WTC11 (cell line): ENCODE data around the gene PDIA6. TPM values are rescaled to one million over a fixed set of nuclear protein-coding genes. Genes with fewer than 3 reads are reported as not detected.

Experiments
- ATAC-seq: fragments of 200-7000 bp; cut with Tn5 transposase; 2 replicates; pipeline ENCODE4 v1.10.0; 2021; ENCODE audit warnings: mild to moderate bottlenecking, moderate library complexity
- CTCF ChIA-PET: fragments of 300-600 bp; sonication (Branson Sonifier 250); formaldehyde crosslinking; loops from one replicate; lab custom pipeline; 2021; ENCODE audit warnings: antibody characterized with exemption; lab: Charles Lee
- POLR2A ChIA-PET: fragments of 350-600 bp; sonication (Branson Sonifier 250); formaldehyde crosslinking; loops from one replicate; lab custom pipeline; 2021; ENCODE audit warnings: antibody characterized with exemption; lab: Charles Lee
- DNase-seq: peaks from one replicate; pipeline ENCODE4 v3.0.0; 2021; ENCODE audit warnings: low spot score
- H3K27ac Mint-ChIP-seq: 2 replicates; pipeline ENCODE4 v1.8.0; 2021; ENCODE audit warnings: mixed read lengths
- H3K27me3 Mint-ChIP-seq: 2 replicates; pipeline ENCODE4 v1.8.0; 2021; ENCODE audit warnings: low read depth, mild to moderate bottlenecking, moderate library complexity, mixed read lengths
- H3K36me3 Mint-ChIP-seq: 2 replicates; pipeline ENCODE4 v1.8.0; 2021; ENCODE audit warnings: mixed read lengths
- H3K4me1 Mint-ChIP-seq: 2 replicates; pipeline ENCODE4 v1.8.0; 2022; ENCODE audit warnings: mixed read lengths
- H3K4me3 Mint-ChIP-seq: 2 replicates; pipeline ENCODE4 v1.8.0; 2021; ENCODE audit warnings: mild to moderate bottlenecking, moderate library complexity, mixed read lengths
- H3K9me3 Mint-ChIP-seq: 2 replicates; pipeline ENCODE4 v1.8.0; 2021; ENCODE audit warnings: mixed read lengths
- CDX4 ChIP-seq: fragments of 250-450 bp; sonication (Bioruptor Pico); IDR thresholded peaks from 2 replicates; pipeline ENCODE4 v1.9.0; 2021; ENCODE audit warnings: moderate library complexity, mild to moderate bottlenecking, inconsistent platforms, borderline replicate concordance
- E2F5 ChIP-seq: sonication (generic); formaldehyde crosslinking; IDR thresholded peaks from 2 replicates; pipeline ENCODE4 v1.8.1; 2022; ENCODE audit warnings: mild to moderate bottlenecking, moderate library complexity, missing genetic modification reagents
- EMX1 ChIP-seq: fragments of 250-450 bp; sonication (Bioruptor Pico); IDR thresholded peaks from 2 replicates; pipeline ENCODE4 v1.8.0; 2021; ENCODE audit warnings: mild to moderate bottlenecking
- FOXK1 ChIP-seq: sonication (generic); formaldehyde crosslinking; IDR thresholded peaks from 2 replicates; pipeline ENCODE4 v1.8.0; 2022; ENCODE audit warnings: mild to moderate bottlenecking, moderate library complexity, missing genetic modification reagents
- HMGA2 ChIP-seq: fragments of 250-450 bp; sonication (Bioruptor Pico); IDR thresholded peaks from 2 replicates; pipeline ENCODE4 v1.4.0; 2021; ENCODE audit warnings: mild to moderate bottlenecking, moderate library complexity
- MAX ChIP-seq: sonication (generic); formaldehyde crosslinking; IDR thresholded peaks from 2 replicates; pipeline ENCODE4 v1.8.0; 2022; ENCODE audit warnings: mild to moderate bottlenecking, missing genetic modification reagents
- MLX ChIP-seq: sonication (generic); formaldehyde crosslinking; IDR thresholded peaks from 2 replicates; pipeline ENCODE4 v1.8.1; 2023; ENCODE audit warnings: mild to moderate bottlenecking, missing genetic modification reagents, moderate library complexity
- NFYB ChIP-seq: sonication (generic); formaldehyde crosslinking; conservative IDR thresholded peaks from 2 replicates; pipeline ENCODE4 v1.8.0; 2022; ENCODE audit warnings: low read depth, missing genetic modification reagents
- SP1 ChIP-seq: sonication (generic); formaldehyde crosslinking; conservative IDR thresholded peaks from 2 replicates; pipeline ENCODE4 v1.8.1; 2022; ENCODE audit warnings: missing genetic modification reagents
- ZBTB21 ChIP-seq: sonication (generic); formaldehyde crosslinking; IDR thresholded peaks from 2 replicates; pipeline ENCODE4 v1.8.1; 2023; ENCODE audit warnings: mild to moderate bottlenecking, missing genetic modification reagents, borderline replicate concordance
- ZNF263 ChIP-seq: sonication (generic); formaldehyde crosslinking; IDR thresholded peaks from 2 replicates; pipeline ENCODE4 v1.8.1; 2022; ENCODE audit warnings: low read depth, mild to moderate bottlenecking, moderate library complexity, missing genetic modification reagents
- ZNF281 ChIP-seq: sonication (generic); formaldehyde crosslinking; IDR thresholded peaks from 2 replicates; pipeline ENCODE4 v1.8.0; 2023; ENCODE audit warnings: mild to moderate bottlenecking, missing genetic modification reagents
- ZNF512 ChIP-seq: sonication (generic); formaldehyde crosslinking; IDR thresholded peaks from 2 replicates; pipeline ENCODE4 v1.8.1; 2022; ENCODE audit warnings: missing genetic modification reagents, borderline replicate concordance
- total RNA-seq: library from RNA; stranded (reverse); gene quantifications from 3 replicates; pipeline ENCODE4 v1.2.3, GENCODE V29; 2021
- TF ChIP-seq, protein P1 (sequence below): sonication (generic); formaldehyde crosslinking; IDR thresholded peaks from 2 replicates; pipeline ENCODE4 v1.8.1; 2023; ENCODE audit warnings: mild to moderate bottlenecking, missing genetic modification reagents
- TF ChIP-seq, protein P2 (sequence below): sonication (generic); formaldehyde crosslinking; IDR thresholded peaks from 2 replicates; pipeline ENCODE4 v1.8.1; 2023; ENCODE audit warnings: mild to moderate bottlenecking, moderate library complexity, missing genetic modification reagents

Gene PDIA6
- total RNA-seq, 1 experiment from 2014 or later = 331 TPM

DNA sequence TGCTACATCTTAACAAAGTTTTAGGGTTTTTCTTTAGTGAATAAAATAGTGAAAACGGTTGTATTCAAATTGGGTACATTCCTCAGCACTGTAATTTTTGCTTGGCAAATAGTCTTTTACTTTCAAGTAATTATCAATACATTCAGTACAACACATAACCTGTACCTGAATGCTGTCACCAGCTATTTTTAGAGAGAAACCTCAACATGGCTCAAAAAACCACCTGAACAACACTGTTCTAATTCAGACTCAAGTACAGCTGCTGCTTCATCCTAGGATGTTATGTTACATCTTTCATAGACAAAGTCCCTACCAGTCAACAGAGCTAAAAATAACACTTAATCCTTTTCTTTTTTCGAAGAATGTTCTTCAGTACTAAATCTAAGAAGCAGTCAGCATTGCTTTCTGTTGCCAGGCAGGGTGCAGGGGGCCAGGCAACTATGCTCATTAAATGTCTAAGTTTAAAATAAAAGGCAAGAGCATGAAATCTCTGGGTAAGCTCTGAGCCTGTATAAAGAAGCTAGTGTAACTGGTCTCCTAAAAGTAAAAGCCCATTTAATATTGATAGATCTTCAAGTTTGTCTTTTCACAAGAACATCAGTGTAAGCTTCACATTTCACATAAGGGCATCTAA, 20.5 kb downstream of the PDIA6 start (continued):
- TF ChIP-seq, protein P1, sequence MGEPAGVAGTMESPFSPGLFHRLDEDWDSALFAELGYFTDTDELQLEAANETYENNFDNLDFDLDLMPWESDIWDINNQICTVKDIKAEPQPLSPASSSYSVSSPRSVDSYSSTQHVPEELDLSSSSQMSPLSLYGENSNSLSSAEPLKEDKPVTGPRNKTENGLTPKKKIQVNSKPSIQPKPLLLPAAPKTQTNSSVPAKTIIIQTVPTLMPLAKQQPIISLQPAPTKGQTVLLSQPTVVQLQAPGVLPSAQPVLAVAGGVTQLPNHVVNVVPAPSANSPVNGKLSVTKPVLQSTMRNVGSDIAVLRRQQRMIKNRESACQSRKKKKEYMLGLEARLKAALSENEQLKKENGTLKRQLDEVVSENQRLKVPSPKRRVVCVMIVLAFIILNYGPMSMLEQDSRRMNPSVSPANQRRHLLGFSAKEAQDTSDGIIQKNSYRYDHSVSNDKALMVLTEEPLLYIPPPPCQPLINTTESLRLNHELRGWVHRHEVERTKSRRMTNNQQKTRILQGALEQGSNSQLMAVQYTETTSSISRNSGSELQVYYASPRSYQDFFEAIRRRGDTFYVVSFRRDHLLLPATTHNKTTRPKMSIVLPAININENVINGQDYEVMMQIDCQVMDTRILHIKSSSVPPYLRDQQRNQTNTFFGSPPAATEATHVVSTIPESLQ = no peak
- no peak for TF ChIP-seq EMX1 (CRISPR knock-in tag)
- TF ChIP-seq ZNF263 (CRISPR knock-in tag) = no peak
- no peak for TF ChIP-seq ZBTB21 (CRISPR knock-in tag)

DNA sequence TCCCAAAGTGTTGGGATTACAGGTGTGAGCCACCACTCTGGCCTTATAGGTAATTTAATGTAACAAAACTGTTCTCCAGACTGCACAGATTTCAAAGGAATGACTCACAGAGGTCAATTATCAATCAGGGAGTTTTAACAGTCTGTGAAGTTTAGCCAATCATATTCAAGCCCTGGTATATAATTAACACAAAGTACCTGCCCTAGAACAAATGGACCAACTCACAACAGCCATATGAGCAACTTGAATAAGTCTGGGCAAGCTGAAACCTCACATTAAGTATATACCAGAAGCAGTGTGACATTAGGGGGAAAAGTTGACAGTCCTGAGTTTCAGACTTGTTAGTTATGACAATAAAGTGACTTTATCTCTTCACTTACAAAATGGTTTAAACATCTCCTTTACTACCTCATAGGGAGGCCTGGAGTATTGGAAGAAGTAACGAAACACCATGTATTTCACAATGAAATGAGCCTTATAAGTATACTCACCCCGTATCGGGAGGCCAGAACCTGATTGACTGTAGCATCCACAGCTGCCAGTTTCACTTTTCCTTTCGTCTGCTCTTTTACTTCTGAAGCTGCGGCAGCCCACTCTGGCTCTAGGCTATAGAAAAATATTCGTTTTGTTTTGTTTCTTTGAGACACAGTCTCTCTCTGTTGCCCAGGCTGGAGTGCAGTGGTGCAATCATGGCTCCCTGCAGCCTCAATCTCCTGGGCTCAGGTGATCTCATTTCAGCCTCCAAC, 22.2 kb downstream of the PDIA6 start:
- no peaks in the 10 kb centered on the region for H3K27me3 Mint-ChIP-seq
- TF ChIP-seq HMGA2 (CRISPR knock-in tag) (no peak), SP1 (CRISPR knock-in tag) (no peak), ZNF512 (no peak), MAX (no peak), ZNF281 (CRISPR knock-in tag) (no peak), FOXK1 (CRISPR knock-in tag) (no peak), E2F5 (no peak), CDX4 (no peak), MLX (CRISPR knock-in tag) (no peak), NFYB (no peak)
- TF ChIP-seq, protein P2, sequence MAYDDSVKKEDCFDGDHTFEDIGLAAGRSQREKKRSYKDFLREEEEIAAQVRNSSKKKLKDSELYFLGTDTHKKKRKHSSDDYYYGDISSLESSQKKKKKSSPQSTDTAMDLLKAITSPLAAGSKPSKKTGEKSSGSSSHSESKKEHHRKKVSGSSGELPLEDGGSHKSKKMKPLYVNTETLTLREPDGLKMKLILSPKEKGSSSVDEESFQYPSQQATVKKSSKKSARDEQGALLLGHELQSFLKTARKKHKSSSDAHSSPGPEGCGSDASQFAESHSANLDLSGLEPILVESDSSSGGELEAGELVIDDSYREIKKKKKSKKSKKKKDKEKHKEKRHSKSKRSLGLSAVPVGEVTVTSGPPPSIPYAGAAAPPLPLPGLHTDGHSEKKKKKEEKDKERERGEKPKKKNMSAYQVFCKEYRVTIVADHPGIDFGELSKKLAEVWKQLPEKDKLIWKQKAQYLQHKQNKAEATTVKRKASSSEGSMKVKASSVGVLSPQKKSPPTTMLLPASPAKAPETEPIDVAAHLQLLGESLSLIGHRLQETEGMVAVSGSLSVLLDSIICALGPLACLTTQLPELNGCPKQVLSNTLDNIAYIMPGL (CRISPR knock-in tag) = no peak
- H3K27ac Mint-ChIP-seq = no peak overlapping the region
- ChIA-PET CTCF (interaction anchor here (1.1 kb wide), 1 partner anchor 42 kb away, joined by 3 read pairs; no protein-coding TSS in a partner anchor), POLR2A (no interaction called here)
- no peaks in the 10 kb centered on the region for H3K9me3 Mint-ChIP-seq
- H3K4me1 Mint-ChIP-seq = no peaks in the 10 kb centered on the region
- ATAC-seq (no peak), DNase-seq (no peak)
- H3K36me3 Mint-ChIP-seq = peaks cover 89% of the 10 kb centered on the region
- H3K4me3 Mint-ChIP-seq = no peak overlapping the region
